ENCODE measurements around the gene ISCA1.

Gene ISCA1

DNA sequence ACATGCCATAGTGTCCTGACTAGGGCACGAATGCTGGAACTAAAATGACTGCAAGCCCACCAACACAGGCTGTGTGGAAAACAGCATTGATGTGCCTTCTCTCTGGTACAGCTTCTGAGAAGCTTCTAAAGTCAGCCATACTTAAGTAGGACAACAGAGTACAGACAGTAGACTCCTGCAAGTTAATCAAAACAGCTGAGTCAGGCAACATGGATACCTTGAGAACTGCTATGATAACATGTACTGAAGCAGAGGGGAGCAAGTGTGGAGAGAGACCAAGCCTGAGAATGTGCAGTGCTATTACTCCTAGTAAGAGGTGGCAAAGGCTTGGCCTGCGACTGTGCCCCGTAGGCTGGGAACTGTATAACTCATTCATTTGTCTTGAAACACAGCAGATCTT lies 2.5 kb downstream of the ISCA1 start:
- no peak for ATAC-seq
- TF ChIP-seq ESRRG (CRISPR knock-in tag; IDR thresholded peaks at IDR 0.05) (no peak), ISL1 (CRISPR knock-in tag; IDR thresholded peaks at IDR 0.05) (no peak), SNAI2 (CRISPR knock-in tag; IDR thresholded peaks at IDR 0.05) (no peak), TOX (CRISPR knock-in tag; IDR thresholded peaks at IDR 0.05; ENCODE audit: borderline replicate concordance) (no peak), ARNTL (CRISPR knock-in tag; IDR thresholded peaks at IDR 0.05; ENCODE audit: borderline replicate concordance, low read depth) (no peak), ZC3H10 (CRISPR knock-in tag; IDR thresholded peaks at IDR 0.05) (no peak), BACH2 (CRISPR knock-in tag; IDR thresholded peaks at IDR 0.05; ENCODE audit: borderline replicate concordance) (no peak), ZNF565 (CRISPR knock-in tag; conservative IDR thresholded peaks at IDR 0.05; ENCODE audit: low read depth) (no peak), ZFP3 (CRISPR knock-in tag; IDR thresholded peaks at IDR 0.05) (no peak), ZNF70 (CRISPR knock-in tag; IDR thresholded peaks at IDR 0.05) (no peak), RARB (CRISPR knock-in tag; IDR thresholded peaks at IDR 0.05) (no peak), GLIS3 (CRISPR knock-in tag; IDR thresholded peaks at IDR 0.05) (no peak)
- TF ChIP-seq, protein P1, sequence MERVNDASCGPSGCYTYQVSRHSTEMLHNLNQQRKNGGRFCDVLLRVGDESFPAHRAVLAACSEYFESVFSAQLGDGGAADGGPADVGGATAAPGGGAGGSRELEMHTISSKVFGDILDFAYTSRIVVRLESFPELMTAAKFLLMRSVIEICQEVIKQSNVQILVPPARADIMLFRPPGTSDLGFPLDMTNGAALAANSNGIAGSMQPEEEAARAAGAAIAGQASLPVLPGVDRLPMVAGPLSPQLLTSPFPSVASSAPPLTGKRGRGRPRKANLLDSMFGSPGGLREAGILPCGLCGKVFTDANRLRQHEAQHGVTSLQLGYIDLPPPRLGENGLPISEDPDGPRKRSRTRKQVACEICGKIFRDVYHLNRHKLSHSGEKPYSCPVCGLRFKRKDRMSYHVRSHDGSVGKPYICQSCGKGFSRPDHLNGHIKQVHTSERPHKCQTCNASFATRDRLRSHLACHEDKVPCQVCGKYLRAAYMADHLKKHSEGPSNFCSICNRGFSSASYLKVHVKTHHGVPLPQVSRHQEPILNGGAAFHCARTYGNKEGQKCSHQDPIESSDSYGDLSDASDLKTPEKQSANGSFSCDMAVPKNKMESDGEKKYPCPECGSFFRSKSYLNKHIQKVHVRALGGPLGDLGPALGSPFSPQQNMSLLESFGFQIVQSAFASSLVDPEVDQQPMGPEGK (CRISPR knock-in tag; IDR thresholded peaks at IDR 0.05; ENCODE audit: borderline replicate concordance) = no peak
- TF ChIP-seq, protein P2, sequence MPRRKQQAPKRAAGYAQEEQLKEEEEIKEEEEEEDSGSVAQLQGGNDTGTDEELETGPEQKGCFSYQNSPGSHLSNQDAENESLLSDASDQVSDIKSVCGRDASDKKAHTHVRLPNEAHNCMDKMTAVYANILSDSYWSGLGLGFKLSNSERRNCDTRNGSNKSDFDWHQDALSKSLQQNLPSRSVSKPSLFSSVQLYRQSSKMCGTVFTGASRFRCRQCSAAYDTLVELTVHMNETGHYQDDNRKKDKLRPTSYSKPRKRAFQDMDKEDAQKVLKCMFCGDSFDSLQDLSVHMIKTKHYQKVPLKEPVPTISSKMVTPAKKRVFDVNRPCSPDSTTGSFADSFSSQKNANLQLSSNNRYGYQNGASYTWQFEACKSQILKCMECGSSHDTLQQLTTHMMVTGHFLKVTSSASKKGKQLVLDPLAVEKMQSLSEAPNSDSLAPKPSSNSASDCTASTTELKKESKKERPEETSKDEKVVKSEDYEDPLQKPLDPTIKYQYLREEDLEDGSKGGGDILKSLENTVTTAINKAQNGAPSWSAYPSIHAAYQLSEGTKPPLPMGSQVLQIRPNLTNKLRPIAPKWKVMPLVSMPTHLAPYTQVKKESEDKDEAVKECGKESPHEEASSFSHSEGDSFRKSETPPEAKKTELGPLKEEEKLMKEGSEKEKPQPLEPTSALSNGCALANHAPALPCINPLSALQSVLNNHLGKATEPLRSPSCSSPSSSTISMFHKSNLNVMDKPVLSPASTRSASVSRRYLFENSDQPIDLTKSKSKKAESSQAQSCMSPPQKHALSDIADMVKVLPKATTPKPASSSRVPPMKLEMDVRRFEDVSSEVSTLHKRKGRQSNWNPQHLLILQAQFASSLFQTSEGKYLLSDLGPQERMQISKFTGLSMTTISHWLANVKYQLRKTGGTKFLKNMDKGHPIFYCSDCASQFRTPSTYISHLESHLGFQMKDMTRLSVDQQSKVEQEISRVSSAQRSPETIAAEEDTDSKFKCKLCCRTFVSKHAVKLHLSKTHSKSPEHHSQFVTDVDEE (CRISPR knock-in tag; IDR thresholded peaks at IDR 0.05) = no peak

DNA sequence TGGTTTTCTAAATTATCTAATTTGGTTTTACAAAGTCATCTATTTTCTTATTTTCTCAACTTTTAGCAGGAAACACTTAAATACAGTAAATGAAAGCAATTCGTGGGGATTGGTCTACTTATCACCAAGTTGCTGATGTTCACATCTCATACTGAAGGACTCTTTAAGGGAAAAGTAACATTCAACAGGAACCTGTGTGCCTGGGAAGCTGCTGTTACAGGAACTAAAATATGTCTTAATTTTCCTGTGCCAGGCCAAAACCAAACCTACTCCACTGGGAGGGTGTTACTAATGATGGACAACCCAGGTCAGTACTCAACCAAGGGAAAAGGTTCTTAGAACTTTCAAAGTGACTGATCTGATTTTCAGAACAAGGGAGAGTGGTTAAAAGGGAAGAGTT lies 5.3 kb downstream of the ISCA1 start:
- ATAC-seq = no peak
- no peak for TF ChIP-seq TOX (CRISPR knock-in tag; IDR thresholded peaks at IDR 0.05; ENCODE audit: borderline replicate concordance)
- TF ChIP-seq, protein P3, sequence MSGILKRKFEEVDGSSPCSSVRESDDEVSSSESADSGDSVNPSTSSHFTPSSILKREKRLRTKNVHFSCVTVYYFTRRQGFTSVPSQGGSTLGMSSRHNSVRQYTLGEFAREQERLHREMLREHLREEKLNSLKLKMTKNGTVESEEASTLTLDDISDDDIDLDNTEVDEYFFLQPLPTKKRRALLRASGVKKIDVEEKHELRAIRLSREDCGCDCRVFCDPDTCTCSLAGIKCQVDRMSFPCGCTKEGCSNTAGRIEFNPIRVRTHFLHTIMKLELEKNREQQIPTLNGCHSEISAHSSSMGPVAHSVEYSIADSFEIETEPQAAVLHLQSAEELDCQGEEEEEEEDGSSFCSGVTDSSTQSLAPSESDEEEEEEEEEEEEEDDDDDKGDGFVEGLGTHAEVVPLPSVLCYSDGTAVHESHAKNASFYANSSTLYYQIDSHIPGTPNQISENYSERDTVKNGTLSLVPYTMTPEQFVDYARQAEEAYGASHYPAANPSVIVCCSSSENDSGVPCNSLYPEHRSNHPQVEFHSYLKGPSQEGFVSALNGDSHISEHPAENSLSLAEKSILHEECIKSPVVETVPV (CRISPR knock-in tag; IDR thresholded peaks at IDR 0.05) = no peak
- no peak for TF ChIP-seq ZC3H10 (CRISPR knock-in tag; IDR thresholded peaks at IDR 0.05)
- no peak for TF ChIP-seq TCF4 (CRISPR knock-in tag; IDR thresholded peaks at IDR 0.05; ENCODE audit: borderline replicate concordance)
- TF ChIP-seq, protein P2 (CRISPR knock-in tag; IDR thresholded peaks at IDR 0.05) = no peak
- no peak for TF ChIP-seq RARB (CRISPR knock-in tag; IDR thresholded peaks at IDR 0.05)
- TF ChIP-seq ZNF8 (CRISPR knock-in tag; IDR thresholded peaks at IDR 0.05) = no peak
- TF ChIP-seq ESRRG (CRISPR knock-in tag; IDR thresholded peaks at IDR 0.05) = no peak
- TF ChIP-seq PPARA (CRISPR knock-in tag; IDR thresholded peaks at IDR 0.05; ENCODE audit: borderline replicate concordance) = no peak
- no peak for TF ChIP-seq SNAI2 (CRISPR knock-in tag; IDR thresholded peaks at IDR 0.05)
- TF ChIP-seq, protein P4, sequence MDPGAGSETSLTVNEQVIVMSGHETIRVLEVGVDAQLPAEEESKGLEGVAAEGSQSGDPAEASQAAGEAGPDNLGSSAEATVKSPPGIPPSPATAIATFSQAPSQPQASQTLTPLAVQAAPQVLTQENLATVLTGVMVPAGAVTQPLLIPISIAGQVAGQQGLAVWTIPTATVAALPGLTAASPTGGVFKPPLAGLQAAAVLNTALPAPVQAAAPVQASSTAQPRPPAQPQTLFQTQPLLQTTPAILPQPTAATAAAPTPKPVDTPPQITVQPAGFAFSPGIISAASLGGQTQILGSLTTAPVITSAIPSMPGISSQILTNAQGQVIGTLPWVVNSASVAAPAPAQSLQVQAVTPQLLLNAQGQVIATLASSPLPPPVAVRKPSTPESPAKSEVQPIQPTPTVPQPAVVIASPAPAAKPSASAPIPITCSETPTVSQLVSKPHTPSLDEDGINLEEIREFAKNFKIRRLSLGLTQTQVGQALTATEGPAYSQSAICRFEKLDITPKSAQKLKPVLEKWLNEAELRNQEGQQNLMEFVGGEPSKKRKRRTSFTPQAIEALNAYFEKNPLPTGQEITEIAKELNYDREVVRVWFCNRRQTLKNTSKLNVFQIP (CRISPR knock-in tag; IDR thresholded peaks at IDR 0.05; ENCODE audit: borderline replicate concordance, low read depth) = no peak
- no peak for TF ChIP-seq ZFP30 (CRISPR knock-in tag; IDR thresholded peaks at IDR 0.05)
- no peak for TF ChIP-seq OSR1 (CRISPR knock-in tag; IDR thresholded peaks at IDR 0.05)
- no peak for TF ChIP-seq ZNF70 (CRISPR knock-in tag; IDR thresholded peaks at IDR 0.05)
- no peak for TF ChIP-seq GLIS3 (CRISPR knock-in tag; IDR thresholded peaks at IDR 0.05)
- TF ChIP-seq CSDC2 (CRISPR knock-in tag; IDR thresholded peaks at IDR 0.05) = no peak
- no peak for TF ChIP-seq ZFP3 (CRISPR knock-in tag; IDR thresholded peaks at IDR 0.05)
- no peak for TF ChIP-seq ZNF565 (CRISPR knock-in tag; conservative IDR thresholded peaks at IDR 0.05; ENCODE audit: low read depth)
- TF ChIP-seq, protein P5, sequence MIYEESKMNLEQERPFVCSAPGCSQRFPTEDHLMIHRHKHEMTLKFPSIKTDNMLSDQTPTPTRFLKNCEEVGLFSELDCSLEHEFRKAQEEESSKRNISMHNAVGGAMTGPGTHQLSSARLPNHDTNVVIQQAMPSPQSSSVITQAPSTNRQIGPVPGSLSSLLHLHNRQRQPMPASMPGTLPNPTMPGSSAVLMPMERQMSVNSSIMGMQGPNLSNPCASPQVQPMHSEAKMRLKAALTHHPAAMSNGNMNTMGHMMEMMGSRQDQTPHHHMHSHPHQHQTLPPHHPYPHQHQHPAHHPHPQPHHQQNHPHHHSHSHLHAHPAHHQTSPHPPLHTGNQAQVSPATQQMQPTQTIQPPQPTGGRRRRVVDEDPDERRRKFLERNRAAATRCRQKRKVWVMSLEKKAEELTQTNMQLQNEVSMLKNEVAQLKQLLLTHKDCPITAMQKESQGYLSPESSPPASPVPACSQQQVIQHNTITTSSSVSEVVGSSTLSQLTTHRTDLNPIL (CRISPR knock-in tag; IDR thresholded peaks at IDR 0.05; ENCODE audit: low read depth) = no peak

Measured in SK-N-SH treated with all-trans-retinoic acid at 6 μM for 48 hours (cell line).